ENCODE data around the gene SHC3.

SHC3 gene

DNA sequence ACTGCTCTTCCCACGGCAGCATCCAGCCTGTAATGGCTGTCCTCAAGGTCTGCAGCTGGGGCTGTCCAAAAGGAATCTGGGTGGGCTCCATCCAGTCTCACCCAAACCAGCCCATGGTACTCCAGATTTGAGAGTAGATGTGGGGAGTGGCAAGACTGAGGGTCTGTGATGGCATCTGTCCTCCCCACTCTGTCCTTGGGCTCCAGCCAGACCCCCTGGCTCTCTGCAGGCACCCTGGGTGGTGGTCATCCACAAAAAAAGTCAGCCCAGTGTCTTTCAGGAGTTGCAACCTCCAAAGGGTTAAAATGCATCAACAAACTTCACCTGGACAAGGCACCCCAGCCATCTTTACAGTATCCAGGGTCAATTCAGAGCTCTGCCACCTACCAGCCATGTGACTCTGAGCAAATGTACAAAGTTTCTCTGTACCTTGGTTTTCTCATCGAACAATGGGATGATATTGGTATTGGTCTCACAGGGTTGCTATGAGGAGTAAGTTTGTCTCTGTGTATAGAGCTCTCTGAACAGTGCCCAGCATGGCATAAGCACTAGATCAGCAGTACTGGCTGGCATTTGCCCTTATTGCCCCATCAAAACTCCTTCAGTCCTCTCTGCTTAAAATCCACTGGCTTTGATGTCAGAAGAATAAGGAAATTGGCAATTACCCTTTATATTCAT lies 194.6 kb downstream of the SHC3 start:
- no peak for DNase-seq (ENCODE audit: low spot score in 2 of 2)
- Mint-ChIP-seq H3K4me3 (no peak overlapping the region), H3K27me3 (peaks cover 23% of the 10 kb centered on the region), H3K36me3 (ENCODE audit: insufficient read depth) (no peaks in the 10 kb centered on the region), H3K27ac (ENCODE audit: low read depth) (no peak overlapping the region), H3K4me1 (peaks cover under 1% of the 10 kb centered on the region), H3K9me3 (no peaks in the 10 kb centered on the region)
- ATAC-seq (replicated peaks; ENCODE audit: extremely low read depth, poor library complexity, severe bottlenecking): no peak

DNA sequence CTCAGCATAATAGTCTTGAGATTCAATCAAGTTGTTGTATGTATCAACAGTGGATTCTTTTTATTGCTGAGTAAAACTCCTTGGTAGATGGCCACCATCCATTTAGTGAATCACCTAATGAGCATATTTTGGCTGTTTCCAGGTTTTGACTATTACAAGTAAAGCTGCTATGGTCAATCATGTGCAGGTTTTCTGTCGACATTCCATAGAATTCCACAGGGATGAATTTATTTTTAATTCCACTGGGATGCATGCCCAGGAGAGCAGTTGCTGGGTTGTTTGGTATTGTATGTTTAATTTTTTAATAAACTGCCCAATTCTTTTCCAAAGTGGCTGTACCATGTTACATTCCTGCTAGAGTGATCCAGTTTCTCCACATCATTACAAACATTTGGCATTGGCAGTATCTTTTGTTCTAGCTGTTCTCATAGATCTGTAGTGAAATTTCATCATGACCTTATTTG lies 197.8 kb downstream of the SHC3 start:
- ATAC-seq (replicated peaks; ENCODE audit: extremely low read depth, poor library complexity, severe bottlenecking): no peak
- no peak overlapping the region for H3K27ac Mint-ChIP-seq (ENCODE audit: low read depth)
- no peak for DNase-seq (ENCODE audit: low spot score in 2 of 2)
- H3K4me3 Mint-ChIP-seq: no peak overlapping the region
- H3K9me3 Mint-ChIP-seq: no peaks in the 10 kb centered on the region
- no peaks in the 10 kb centered on the region for H3K36me3 Mint-ChIP-seq (ENCODE audit: insufficient read depth)
- H3K4me1 Mint-ChIP-seq: no peaks in the 10 kb centered on the region
- peaks cover 26% of the 10 kb centered on the region for H3K27me3 Mint-ChIP-seq

DNA sequence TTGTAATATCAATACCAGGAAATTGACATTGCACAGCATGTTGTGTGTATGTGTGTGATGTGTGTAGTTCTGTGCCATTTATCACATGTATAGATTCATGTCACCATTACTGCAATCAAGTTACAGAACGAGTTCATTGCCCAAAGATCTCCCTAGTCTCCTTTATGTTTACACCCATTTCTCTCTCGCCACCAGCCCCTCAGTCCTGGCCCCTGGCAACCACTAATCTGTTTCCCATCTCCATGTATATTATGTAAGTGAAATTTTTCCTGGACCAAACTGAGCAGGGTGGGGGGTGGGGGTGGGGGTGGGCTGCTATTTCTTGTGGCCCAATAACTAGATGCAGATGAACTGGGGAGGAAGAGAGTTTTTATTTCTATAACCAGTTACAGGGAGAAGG lies 198.8 kb downstream of the SHC3 start:
- Mint-ChIP-seq H3K27ac (ENCODE audit: low read depth) (no peak overlapping the region), H3K27me3 (peaks cover 16% of the 10 kb centered on the region), H3K4me1 (no peaks in the 10 kb centered on the region), H3K4me3 (no peak overlapping the region), H3K9me3 (no peaks in the 10 kb centered on the region), H3K36me3 (ENCODE audit: insufficient read depth) (no peaks in the 10 kb centered on the region)
- ATAC-seq (replicated peaks; ENCODE audit: extremely low read depth, poor library complexity, severe bottlenecking) (no peak), DNase-seq (ENCODE audit: low spot score in 2 of 2) (no peak)

DNA sequence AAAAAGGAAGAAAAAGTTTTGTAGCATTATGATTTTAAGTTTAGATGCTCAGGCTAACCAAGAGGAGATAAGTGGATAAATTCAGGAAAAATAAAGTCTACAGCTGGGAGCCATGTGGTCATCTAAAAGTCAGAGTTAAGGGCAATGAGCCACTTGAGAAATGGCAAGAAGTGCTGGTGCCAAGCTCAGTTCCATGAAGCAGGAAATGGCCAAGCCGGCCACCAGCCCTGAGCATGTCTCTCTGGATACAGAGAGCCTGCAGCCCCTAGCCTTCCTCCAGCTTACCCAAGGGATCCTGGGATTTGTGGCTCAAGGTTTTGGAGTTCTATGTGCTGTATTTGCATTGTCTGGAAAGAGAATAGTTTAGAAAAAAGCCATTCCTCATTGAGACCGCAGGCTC lies 199.6 kb downstream of the SHC3 start:
- no peak for DNase-seq (ENCODE audit: low spot score in 2 of 2)
- Mint-ChIP-seq H3K27me3 (peaks cover 14% of the 10 kb centered on the region), H3K27ac (ENCODE audit: low read depth) (no peak overlapping the region), H3K9me3 (no peaks in the 10 kb centered on the region), H3K4me3 (no peak overlapping the region), H3K4me1 (no peaks in the 10 kb centered on the region), H3K36me3 (ENCODE audit: insufficient read depth) (no peaks in the 10 kb centered on the region)
- ATAC-seq (replicated peaks; ENCODE audit: extremely low read depth, poor library complexity, severe bottlenecking): no peak

DNA sequence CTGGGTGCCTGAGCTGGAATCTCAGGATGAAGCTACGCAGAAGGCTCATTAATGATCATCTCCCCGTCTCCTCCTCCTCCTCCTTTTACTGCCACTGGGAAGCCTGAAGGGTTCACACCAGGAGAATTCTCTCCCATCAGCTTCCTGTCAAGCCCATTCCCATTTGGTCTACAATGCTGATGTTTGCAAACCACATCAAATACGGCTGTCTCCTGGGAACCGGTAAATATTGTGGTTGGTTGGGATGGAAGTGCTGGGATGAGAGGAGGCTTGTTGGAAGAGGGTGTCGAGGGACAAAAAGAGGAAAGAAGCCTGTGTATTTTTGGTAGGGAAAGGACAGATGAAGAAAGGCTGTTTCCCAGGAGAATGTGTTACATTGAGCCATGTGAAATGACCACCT lies 200.6 kb downstream of the SHC3 start:
- ATAC-seq (replicated peaks; ENCODE audit: extremely low read depth, poor library complexity, severe bottlenecking) (no peak), DNase-seq (ENCODE audit: low spot score in 2 of 2) (no peak)
- no peaks in the 10 kb centered on the region for H3K9me3 Mint-ChIP-seq
- no peaks in the 10 kb centered on the region for H3K4me1 Mint-ChIP-seq
- H3K27me3 Mint-ChIP-seq: peaks cover 14% of the 10 kb centered on the region
- H3K27ac Mint-ChIP-seq (ENCODE audit: low read depth): no peak overlapping the region
- H3K4me3 Mint-ChIP-seq: no peak overlapping the region
- no peaks in the 10 kb centered on the region for H3K36me3 Mint-ChIP-seq (ENCODE audit: insufficient read depth)

DNA sequence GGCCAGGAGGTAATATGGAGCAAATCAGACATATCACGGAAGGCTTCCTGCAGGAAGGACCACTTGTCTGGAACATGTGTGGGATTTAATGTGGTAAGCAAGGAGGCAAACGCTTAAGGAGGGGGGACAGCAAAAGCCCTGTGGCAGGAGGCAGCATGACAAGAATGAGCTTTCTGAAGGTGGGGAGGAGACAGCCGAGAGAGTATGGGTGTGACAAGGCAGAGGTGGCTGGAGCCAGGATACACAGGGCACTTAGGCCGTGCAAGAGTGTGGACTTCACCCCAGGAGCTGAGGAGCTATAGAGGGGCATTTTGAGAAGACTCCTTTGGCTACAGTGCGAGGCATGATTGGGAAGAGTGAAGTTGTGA lies 201.7 kb downstream of the SHC3 start:
- no peak for DNase-seq (ENCODE audit: low spot score in 2 of 2)
- Mint-ChIP-seq H3K27me3 (peaks cover 14% of the 10 kb centered on the region), H3K27ac (ENCODE audit: low read depth) (no peak overlapping the region), H3K4me3 (no peak overlapping the region), H3K36me3 (ENCODE audit: insufficient read depth) (no peaks in the 10 kb centered on the region), H3K9me3 (no peaks in the 10 kb centered on the region), H3K4me1 (no peaks in the 10 kb centered on the region)
- no peak for ATAC-seq (replicated peaks; ENCODE audit: extremely low read depth, poor library complexity, severe bottlenecking)

DNA sequence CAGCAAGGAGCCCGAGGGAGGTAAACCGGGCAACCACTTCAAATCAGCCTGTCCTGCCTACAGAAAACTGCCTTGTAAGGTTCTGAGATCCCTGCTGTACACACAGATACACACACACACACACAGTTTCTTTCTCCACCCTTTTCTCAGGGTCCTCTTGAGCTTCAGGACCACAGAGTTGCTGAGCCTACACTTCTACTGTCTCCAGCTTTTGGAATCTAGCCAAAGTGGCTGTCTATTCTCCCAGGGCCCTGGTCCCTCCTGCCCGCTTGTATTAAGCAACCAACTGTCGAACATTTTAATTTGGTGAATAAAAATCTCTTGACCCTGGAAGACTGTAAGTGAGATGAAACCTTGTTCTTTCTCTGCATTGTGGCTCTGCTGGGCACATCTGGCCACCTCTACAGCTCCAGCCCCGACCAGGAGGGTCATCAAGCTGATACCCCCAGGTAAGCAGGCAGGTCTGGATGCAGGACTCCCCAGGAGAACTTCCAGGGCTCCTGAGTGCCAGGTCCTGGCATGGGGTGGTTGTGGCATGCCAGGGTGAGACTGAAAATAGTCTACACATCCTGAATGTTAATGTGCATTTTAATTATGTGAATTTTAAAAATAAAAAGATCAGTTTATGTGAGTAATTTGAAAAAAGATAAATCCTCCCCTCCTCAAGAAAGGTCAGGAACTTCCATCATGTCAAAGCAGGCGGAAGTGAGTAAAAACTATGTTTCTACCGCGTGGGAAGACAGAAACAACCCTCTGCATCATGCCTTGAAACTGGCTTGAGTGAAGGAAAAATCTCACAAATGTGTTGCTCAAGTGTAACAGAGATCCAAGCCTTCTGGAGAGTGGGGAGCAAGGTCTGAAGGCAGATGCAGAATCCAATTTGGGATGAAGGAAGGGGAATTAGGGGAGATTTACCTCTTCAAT lies 202.4 kb downstream of the SHC3 start:
- H3K27me3 Mint-ChIP-seq: peaks cover 14% of the 10 kb centered on the region
- H3K27ac Mint-ChIP-seq (ENCODE audit: low read depth): no peak overlapping the region
- no peak for ATAC-seq (replicated peaks; ENCODE audit: extremely low read depth, poor library complexity, severe bottlenecking)
- H3K4me1 Mint-ChIP-seq: no peaks in the 10 kb centered on the region
- H3K36me3 Mint-ChIP-seq (ENCODE audit: insufficient read depth): no peaks in the 10 kb centered on the region
- DNase-seq (ENCODE audit: low spot score in 2 of 2): no peak
- no peak overlapping the region for H3K4me3 Mint-ChIP-seq
- no peaks in the 10 kb centered on the region for H3K9me3 Mint-ChIP-seq

DNA sequence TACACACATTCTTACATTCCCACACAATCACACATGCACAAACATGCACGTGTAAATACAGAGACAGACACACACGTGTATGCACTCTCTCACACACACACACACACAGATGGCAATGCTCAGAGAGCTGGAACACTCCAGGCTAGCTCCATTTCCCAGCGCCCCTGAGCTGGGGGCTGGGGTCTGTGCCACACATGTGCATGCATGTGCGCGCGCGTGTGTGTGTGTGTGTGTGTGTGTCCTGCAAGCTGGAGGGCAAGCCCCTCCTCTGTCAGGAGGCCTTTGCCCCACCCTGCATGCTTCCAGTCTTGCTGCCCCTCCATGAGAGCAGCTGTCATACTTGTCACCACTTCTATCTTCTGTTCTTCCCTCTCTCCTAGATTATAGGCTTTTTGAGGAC lies 204.0 kb downstream of the SHC3 start:
- no peak overlapping the region for H3K4me3 Mint-ChIP-seq
- DNase-seq (ENCODE audit: low spot score in 2 of 2) (no peak), ATAC-seq (replicated peaks; ENCODE audit: extremely low read depth, poor library complexity, severe bottlenecking) (no peak)
- H3K4me1 Mint-ChIP-seq: no peaks in the 10 kb centered on the region
- H3K36me3 Mint-ChIP-seq (ENCODE audit: insufficient read depth): no peaks in the 10 kb centered on the region
- H3K9me3 Mint-ChIP-seq: no peaks in the 10 kb centered on the region
- H3K27me3 Mint-ChIP-seq: peaks cover 14% of the 10 kb centered on the region
- H3K27ac Mint-ChIP-seq (ENCODE audit: low read depth): no peak overlapping the region

DNA sequence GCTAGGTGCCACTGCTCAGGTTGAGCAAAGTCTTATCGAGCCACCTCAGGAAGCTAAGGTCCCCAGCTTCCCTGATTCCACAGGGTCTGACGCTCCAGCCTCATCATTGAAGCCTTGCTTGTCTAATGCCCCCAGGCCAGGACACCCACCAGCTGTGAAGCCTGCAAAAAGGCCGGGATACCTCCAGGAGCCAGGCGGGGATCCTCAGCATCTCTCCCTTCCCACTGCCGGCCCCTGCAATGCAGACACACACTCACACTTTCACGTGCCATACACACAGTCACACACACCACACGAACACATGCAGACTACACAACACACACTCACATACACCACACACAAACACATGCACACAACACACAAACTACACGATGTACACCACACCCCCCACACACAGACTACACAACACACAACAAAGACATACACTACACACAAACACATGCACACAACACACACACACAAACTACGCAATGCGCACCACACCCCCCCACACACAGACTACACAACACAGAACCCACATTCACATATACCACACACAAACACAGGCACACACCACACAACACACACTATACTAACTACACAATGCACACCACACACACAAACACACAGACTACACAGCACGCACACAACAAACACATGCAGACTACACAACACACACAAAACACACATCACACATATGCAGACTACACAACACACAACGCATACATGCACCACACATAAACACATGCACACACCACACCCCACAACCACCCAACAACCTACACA lies 205.2 kb downstream of the SHC3 start:
- no peak overlapping the region for H3K27ac Mint-ChIP-seq (ENCODE audit: low read depth)
- peaks cover 26% of the 10 kb centered on the region for H3K27me3 Mint-ChIP-seq
- H3K4me3 Mint-ChIP-seq: no peak overlapping the region
- H3K36me3 Mint-ChIP-seq (ENCODE audit: insufficient read depth): no peaks in the 10 kb centered on the region
- ATAC-seq (replicated peaks; ENCODE audit: extremely low read depth, poor library complexity, severe bottlenecking) (no peak), DNase-seq (ENCODE audit: low spot score in 2 of 2) (no peak)
- no peaks in the 10 kb centered on the region for H3K4me1 Mint-ChIP-seq
- H3K9me3 Mint-ChIP-seq: no peaks in the 10 kb centered on the region

DNA sequence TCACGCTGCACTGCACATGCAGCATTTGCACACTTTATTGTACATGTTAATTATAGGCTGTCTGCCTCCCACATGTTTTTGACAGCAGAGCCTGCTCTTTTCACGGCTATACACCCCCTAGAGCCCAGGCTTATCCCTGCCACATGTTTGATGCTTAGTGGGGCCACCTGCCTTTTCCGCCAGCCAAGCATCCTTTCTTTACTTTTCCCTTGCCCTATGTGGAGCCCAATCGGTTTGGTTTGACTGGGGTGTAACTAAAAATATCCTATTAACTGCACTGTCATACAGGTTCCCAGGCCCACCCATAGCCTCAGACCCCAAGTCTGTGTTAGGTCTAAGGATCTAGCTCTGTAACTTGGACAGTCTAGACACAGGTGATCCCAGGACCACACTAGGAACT lies 206.2 kb downstream of the SHC3 start:
- Mint-ChIP-seq H3K4me3 (no peak overlapping the region), H3K27ac (ENCODE audit: low read depth) (no peak overlapping the region), H3K27me3 (peaks cover 26% of the 10 kb centered on the region), H3K36me3 (ENCODE audit: insufficient read depth) (no peaks in the 10 kb centered on the region), H3K9me3 (no peaks in the 10 kb centered on the region), H3K4me1 (no peaks in the 10 kb centered on the region)
- no peak for ATAC-seq (replicated peaks; ENCODE audit: extremely low read depth, poor library complexity, severe bottlenecking)
- DNase-seq (ENCODE audit: low spot score in 2 of 2): no peak

DNA sequence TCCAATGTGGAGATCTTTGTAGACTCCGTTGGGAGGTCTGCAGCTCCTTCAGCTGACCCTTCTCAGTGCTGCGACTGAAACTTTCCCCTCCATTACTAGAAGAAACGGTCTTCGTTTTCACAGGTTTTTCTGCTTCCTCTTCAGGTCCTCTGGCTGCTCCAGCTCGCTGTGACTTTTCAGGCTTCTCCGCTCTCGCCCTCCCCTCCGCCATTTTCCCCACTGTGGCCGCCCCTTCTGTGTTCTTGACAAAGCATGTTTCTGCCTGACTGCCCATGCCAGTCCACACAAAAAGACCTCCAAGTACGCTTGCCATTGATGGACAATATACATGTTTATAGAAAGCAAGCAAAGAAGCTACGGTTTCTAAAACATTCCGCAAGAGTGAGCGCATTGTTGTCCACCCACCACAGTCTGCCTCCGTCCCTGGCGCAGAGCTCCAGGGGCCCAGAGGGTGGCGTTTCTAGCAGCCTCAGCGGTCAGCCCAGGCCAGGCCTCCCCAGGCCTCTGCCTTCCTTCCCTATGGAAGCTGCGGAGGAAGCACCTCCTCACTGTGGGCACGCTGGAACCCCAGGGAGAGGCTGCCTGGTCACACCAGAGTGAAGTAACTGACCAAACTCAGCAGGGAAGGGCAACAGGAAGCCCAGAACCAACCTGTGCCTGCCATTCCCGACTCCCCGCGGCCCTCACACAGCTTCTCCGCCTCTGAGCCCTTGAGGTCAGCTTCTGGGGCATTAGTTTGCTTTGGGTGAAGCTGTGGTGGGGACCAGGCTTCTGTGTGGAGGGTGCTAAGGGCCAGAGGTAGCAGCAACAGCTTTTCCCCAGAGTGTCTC lies 207.3 kb downstream of the SHC3 start:
- Mint-ChIP-seq H3K36me3 (ENCODE audit: insufficient read depth) (no peaks in the 10 kb centered on the region), H3K9me3 (no peaks in the 10 kb centered on the region), H3K27me3 (peaks cover 16% of the 10 kb centered on the region), H3K4me1 (no peaks in the 10 kb centered on the region), H3K27ac (ENCODE audit: low read depth) (no peak overlapping the region), H3K4me3 (no peak overlapping the region)
- DNase-seq (ENCODE audit: low spot score in 2 of 2) (no peak), ATAC-seq (replicated peaks; ENCODE audit: extremely low read depth, poor library complexity, severe bottlenecking) (no peak)
